DND-41 (cell line): Measurements from ENCODE around the gene ENGASE.

Experiments
- ATAC-seq: fragments of 200-7000 bp; cut with Tn5 transposase; 3 replicates; pipeline ENCODE4 v1.9.1; 2021; ENCODE audit warnings: low read depth; ENCODE audit not compliant: insufficient read depth
- DNase-seq: peaks from one replicate; pipeline ENCODE4 v3.0.0-alpha.2; 2020
- H2AFZ ChIP-seq: 2 replicates; pipeline ENCODE4 v1.6.0; 2012; ENCODE audit warnings: low read depth, low read length
- H3K27ac ChIP-seq: 2 replicates; pipeline ENCODE4 v1.5.1; 2012; ENCODE audit warnings: low read length, inconsistent platforms
- H3K27me3 ChIP-seq: fragments of 200-600 bp; sonication (generic); 2 replicates; pipeline ENCODE4 v1.6.0; 2012; ENCODE audit warnings: low read length, mild to moderate bottlenecking, inconsistent platforms; ENCODE audit not compliant: insufficient read depth, poor library complexity
- H3K36me3 ChIP-seq: 2 replicates; pipeline ENCODE4 v1.5.1; 2012; ENCODE audit warnings: low read length, inconsistent platforms; ENCODE audit not compliant: insufficient read depth
- H3K4me1 ChIP-seq: 2 replicates; pipeline ENCODE4 v1.5.1; 2012; ENCODE audit warnings: mild to moderate bottlenecking, low read length; ENCODE audit not compliant: insufficient read depth
- H3K4me2 ChIP-seq: 2 replicates; pipeline ENCODE4 v1.6.0; 2012; ENCODE audit warnings: mild to moderate bottlenecking, moderate library complexity, low read length, inconsistent platforms; ENCODE audit not compliant: insufficient read depth
- H3K4me3 ChIP-seq, 2 experiments: fragments of 200-600 bp in 1 of 2; shearing (Covaris generic) in 1 of 2; 2 replicates each; pipeline ENCODE4 v1.5.1; 2012 to 2016; ENCODE audit warnings: inconsistent platforms in 2 of 2, low read length in 2 of 2, mild to moderate bottlenecking in 2 of 2, low read depth in 1 of 2, moderate library complexity in 1 of 2
- H3K79me2 ChIP-seq: 2 replicates; pipeline ENCODE4 v1.6.0; 2012; ENCODE audit warnings: low read length, inconsistent platforms; ENCODE audit not compliant: insufficient read depth
- H3K9ac ChIP-seq: 2 replicates; pipeline ENCODE4 v1.6.0; 2012; ENCODE audit warnings: low read depth, mild to moderate bottlenecking, inconsistent platforms, low read length, moderate library complexity
- H3K9me3 ChIP-seq: 2 replicates; pipeline ENCODE4 v1.5.1; 2012; ENCODE audit warnings: low read length, moderate library complexity, mild to moderate bottlenecking, inconsistent platforms; ENCODE audit not compliant: insufficient read depth, severe bottlenecking
- H4K20me1 ChIP-seq: 2 replicates; pipeline ENCODE4 v1.6.0; 2012; ENCODE audit warnings: low read length; ENCODE audit not compliant: insufficient read depth
- CTCF ChIP-seq: IDR thresholded peaks from 2 replicates; pipeline ENCODE4 v1.5.1; 2012; ENCODE audit warnings: borderline replicate concordance, low read length, moderate library complexity, mild to moderate bottlenecking; ENCODE audit not compliant: poor library complexity, severe bottlenecking; ENCODE audit errors: extremely low read depth
- EZH2 ChIP-seq: IDR thresholded peaks from 3 replicates; pipeline ENCODE4 v1.6.1; 2012; ENCODE audit warnings: borderline replicate concordance, low read depth, mild to moderate bottlenecking, moderate library complexity, low read length, inconsistent platforms; ENCODE audit not compliant: severe bottlenecking

The ENGASE gene

DNA sequence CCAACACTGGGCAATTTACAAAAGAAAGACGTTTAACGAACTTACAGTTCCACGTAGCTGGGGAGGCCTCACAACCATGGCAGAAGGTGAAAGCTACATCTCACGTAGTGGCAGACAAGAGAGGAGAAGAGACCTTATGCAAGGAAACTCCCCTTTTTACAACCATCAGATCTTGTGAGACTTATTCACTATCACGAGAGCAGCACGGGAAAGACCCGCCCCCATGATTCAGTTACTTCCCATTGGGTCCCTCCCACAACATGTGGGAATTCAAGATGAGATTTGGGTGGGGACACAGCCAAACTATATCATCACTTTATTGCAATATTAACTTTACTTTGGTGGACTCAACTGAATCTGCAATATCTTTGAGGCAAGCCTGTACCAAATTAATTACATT lies 11.9 kb upstream of the ENGASE start:
- peaks cover 8% of the 10 kb centered on the region for H3K4me1 ChIP-seq
- H3K9ac ChIP-seq: no peak overlapping the region
- no peaks in the 10 kb centered on the region for H3K36me3 ChIP-seq
- H3K27ac ChIP-seq: no peak overlapping the region
- TF ChIP-seq EZH2 (no peak), CTCF (no peak)
- ATAC-seq (no peak), DNase-seq (no peak)
- no peaks in the 10 kb centered on the region for H3K79me2 ChIP-seq
- no peak overlapping the region for H3K4me2 ChIP-seq
- no peaks in the 10 kb centered on the region for H4K20me1 ChIP-seq
- no peaks in the 10 kb centered on the region for H3K27me3 ChIP-seq
- H3K9me3 ChIP-seq: no peaks in the 10 kb centered on the region
- H3K4me3 ChIP-seq: no peak overlapping the region
- no peak overlapping the region for H2AFZ ChIP-seq

DNA sequence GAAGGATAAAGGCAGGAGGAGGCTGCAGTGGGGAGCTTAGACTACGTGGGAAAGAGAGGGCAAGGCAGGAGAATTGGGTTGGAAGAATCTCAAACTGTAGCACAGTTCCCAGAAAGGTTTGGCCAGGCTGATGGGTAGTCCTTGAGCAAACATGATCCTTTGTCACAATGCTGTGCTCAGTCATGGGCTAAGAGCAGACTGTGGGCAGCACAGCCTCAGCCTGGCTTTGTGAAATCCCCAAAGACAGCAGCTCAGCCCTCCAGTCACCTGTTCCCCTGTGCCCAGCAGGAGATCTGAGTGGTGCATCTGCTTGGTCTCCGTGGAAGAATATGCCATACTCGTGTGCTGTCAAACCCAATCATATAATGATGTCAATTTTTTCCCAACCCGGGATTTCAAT lies 10.6 kb upstream of the ENGASE start:
- Histone ChIP-seq H3K27me3 (no peaks in the 10 kb centered on the region), H3K79me2 (no peaks in the 10 kb centered on the region), H2AFZ (no peak overlapping the region), H4K20me1 (no peaks in the 10 kb centered on the region), H3K4me2 (no peak overlapping the region), H3K4me1 (peaks cover 8% of the 10 kb centered on the region), H3K4me3 (no peak overlapping the region), H3K36me3 (no peaks in the 10 kb centered on the region), H3K9ac (no peak overlapping the region), H3K9me3 (no peaks in the 10 kb centered on the region), H3K27ac (no peak overlapping the region)
- DNase-seq: no peak
- TF ChIP-seq CTCF (no peak), EZH2 (no peak)
- ATAC-seq: no peak

GRCh38 chr17:79065105-79065670 lies 9.4 kb upstream of the ENGASE start:
- ATAC-seq (no peak), DNase-seq (peak; percentile 35)
- Histone ChIP-seq H3K9me3 (no peaks in the 10 kb centered on the region), H3K9ac (no peak overlapping the region), H3K27me3 (no peaks in the 10 kb centered on the region), H3K27ac (no peak overlapping the region), H2AFZ (no peak overlapping the region), H3K4me1 (no peaks in the 10 kb centered on the region), H3K36me3 (no peaks in the 10 kb centered on the region), H4K20me1 (no peaks in the 10 kb centered on the region), H3K4me2 (no peak overlapping the region), H3K79me2 (no peaks in the 10 kb centered on the region), H3K4me3 (no peak overlapping the region)
- TF ChIP-seq CTCF (peak; percentile 61), EZH2 (no peak)

- DNase-seq: no peak
- Histone ChIP-seq H4K20me1 (no peaks in the 10 kb centered on the region), H3K4me2 (no peak overlapping the region), H3K27me3 (no peaks in the 10 kb centered on the region), H3K4me3 (no peak overlapping the region), H3K9ac (no peak overlapping the region), H3K9me3 (no peaks in the 10 kb centered on the region), H3K36me3 (no peaks in the 10 kb centered on the region), H3K4me1 (no peaks in the 10 kb centered on the region), H3K27ac (no peak overlapping the region), H3K79me2 (no peaks in the 10 kb centered on the region), H2AFZ (no peak overlapping the region)
- no peak for TF ChIP-seq CTCF
- TF ChIP-seq EZH2: no peak
- no peak for ATAC-seq
Measured at GRCh38 chr17:79066963-79067362, 7.7 kb upstream of the ENGASE start.
